OCI-LY1 (cell line): ENCODE results near the gene APBA3.

Experiments
- EZH2 ChIP-seq: fragments of 200-600 bp; sonication (generic), shearing (Covaris generic); IDR thresholded peaks from 2 replicates; pipeline ENCODE4 v1.8.0; 2017; ENCODE audit warnings: borderline replicate concordance, mixed run types, mild to moderate bottlenecking, antibody characterized with exemption, low read length, moderate library complexity, mixed read lengths
- TF ChIP-seq, protein P1 (sequence below): fragments of 200-600 bp; sonication (generic), shearing (Covaris generic); IDR thresholded peaks from 2 replicates; pipeline ENCODE4 v1.5.1; 2017; ENCODE audit warnings: mild to moderate bottlenecking, antibody characterized with exemption, low read length, moderate library complexity, mixed read lengths

- no peak for TF ChIP-seq EZH2
- TF ChIP-seq, protein P1, sequence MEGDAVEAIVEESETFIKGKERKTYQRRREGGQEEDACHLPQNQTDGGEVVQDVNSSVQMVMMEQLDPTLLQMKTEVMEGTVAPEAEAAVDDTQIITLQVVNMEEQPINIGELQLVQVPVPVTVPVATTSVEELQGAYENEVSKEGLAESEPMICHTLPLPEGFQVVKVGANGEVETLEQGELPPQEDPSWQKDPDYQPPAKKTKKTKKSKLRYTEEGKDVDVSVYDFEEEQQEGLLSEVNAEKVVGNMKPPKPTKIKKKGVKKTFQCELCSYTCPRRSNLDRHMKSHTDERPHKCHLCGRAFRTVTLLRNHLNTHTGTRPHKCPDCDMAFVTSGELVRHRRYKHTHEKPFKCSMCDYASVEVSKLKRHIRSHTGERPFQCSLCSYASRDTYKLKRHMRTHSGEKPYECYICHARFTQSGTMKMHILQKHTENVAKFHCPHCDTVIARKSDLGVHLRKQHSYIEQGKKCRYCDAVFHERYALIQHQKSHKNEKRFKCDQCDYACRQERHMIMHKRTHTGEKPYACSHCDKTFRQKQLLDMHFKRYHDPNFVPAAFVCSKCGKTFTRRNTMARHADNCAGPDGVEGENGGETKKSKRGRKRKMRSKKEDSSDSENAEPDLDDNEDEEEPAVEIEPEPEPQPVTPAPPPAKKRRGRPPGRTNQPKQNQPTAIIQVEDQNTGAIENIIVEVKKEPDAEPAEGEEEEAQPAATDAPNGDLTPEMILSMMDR, result no peak
Measured at GRCh38 chr19:3778104-3778867, 16.8 kb upstream of the APBA3 start.
